Activated CD8-positive, alpha-beta T cell treated with anti-CD3 and anti-CD28 coated beads, Interleukin-2, amount 10 ng/mL, durations not matched to agents 7 days and 5 days (primary cell): ENCODE measurements around the gene SPECC1L. TPM values are rescaled to one million over a fixed set of nuclear protein-coding genes. Genes with fewer than 3 reads are reported as not detected.

Source experiments
- ATAC-seq: fragments of 150-1000 bp; cut with Tn5 transposase; one replicate; pipeline ENCODE4 v1.10.0; 2021; ENCODE audit warnings: moderate library complexity
- CTCF ChIA-PET: fragments of 350-600 bp; sonication (Branson Sonifier 250); formaldehyde crosslinking; loops from one replicate; lab custom pipeline; 2021; ENCODE audit warnings: antibody characterized with exemption; lab: Charles Lee
- POLR2A ChIA-PET: fragments of 350-600 bp; sonication (Branson Sonifier 250); formaldehyde crosslinking; loops from one replicate; lab custom pipeline; 2021; ENCODE audit warnings: antibody characterized with exemption; lab: Charles Lee
- DNase-seq: peaks from one replicate; pipeline ENCODE4 v3.0.0-alpha.2; 2020
- H3K27ac Mint-ChIP-seq: one replicate; pipeline ENCODE4 v1.8.0; 2021; ENCODE audit warnings: mild to moderate bottlenecking, mixed read lengths
- H3K27me3 Mint-ChIP-seq: one replicate; pipeline ENCODE4 v1.8.0; 2021; ENCODE audit warnings: low read depth, mixed read lengths
- H3K36me3 Mint-ChIP-seq: one replicate; pipeline ENCODE4 v1.8.0; 2021; ENCODE audit warnings: low read depth, mixed read lengths
- H3K4me1 Mint-ChIP-seq: one replicate; pipeline ENCODE4 v1.8.0; 2021; ENCODE audit warnings: low read depth, mixed read lengths
- H3K4me3 Mint-ChIP-seq: one replicate; pipeline ENCODE4 v1.8.0; 2021; ENCODE audit warnings: mild to moderate bottlenecking, mixed read lengths
- H3K9me3 Mint-ChIP-seq: one replicate; pipeline ENCODE4 v1.8.0; 2022; ENCODE audit warnings: mixed read lengths; ENCODE audit not compliant: insufficient read depth
- total RNA-seq, 2 experiments: library from RNA; stranded (reverse); gene quantifications; one replicate each; pipeline ENCODE4 v1.2.3, GENCODE V29; 2021

The SPECC1L gene
- total RNA-seq, 2 experiments from 2014 or later = 57.6 to 59.7 TPM

DNA sequence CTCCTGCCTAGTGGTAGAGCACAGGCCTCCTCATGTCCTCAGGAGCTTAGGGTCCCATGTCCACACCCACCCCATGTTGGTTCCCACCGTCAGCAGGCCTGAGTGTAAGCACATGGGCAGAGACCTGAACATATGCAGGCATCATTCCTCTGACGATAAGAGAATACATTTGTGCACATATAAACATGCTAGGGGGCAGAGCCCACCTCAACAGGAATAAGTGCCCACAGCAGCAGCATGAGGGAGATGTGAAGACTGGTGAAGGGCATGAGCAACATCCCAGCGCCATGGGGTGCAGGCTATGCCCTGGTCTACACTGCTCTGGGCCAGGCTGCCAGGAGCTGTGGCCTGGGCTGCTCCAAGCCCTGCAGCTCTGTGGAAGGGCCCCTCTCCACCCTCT is 173.6 kb downstream of the SPECC1L start:
- DNase-seq (no peak), ATAC-seq (no peak)
- ChIA-PET CTCF (interaction anchor here (0.7 to 1.0 kb wide), 3 partner anchors 9 to 53 kb away, joined by 3 to 4 read pairs (median 3); no protein-coding TSS in a partner anchor), POLR2A (interaction anchor here (0.5 to 1.4 kb wide), 2 partner anchors 10 to 25 kb away, joined by 3 to 4 read pairs; no protein-coding TSS in a partner anchor)
- no peaks in the 10 kb centered on the region for H3K27me3 Mint-ChIP-seq
- peaks cover 25% of the 10 kb centered on the region for H3K36me3 Mint-ChIP-seq
- H3K27ac Mint-ChIP-seq = no peak overlapping the region
- H3K4me1 Mint-ChIP-seq = peaks cover 44% of the 10 kb centered on the region
- no peaks in the 10 kb centered on the region for H3K9me3 Mint-ChIP-seq
- no peak overlapping the region for H3K4me3 Mint-ChIP-seq

DNA sequence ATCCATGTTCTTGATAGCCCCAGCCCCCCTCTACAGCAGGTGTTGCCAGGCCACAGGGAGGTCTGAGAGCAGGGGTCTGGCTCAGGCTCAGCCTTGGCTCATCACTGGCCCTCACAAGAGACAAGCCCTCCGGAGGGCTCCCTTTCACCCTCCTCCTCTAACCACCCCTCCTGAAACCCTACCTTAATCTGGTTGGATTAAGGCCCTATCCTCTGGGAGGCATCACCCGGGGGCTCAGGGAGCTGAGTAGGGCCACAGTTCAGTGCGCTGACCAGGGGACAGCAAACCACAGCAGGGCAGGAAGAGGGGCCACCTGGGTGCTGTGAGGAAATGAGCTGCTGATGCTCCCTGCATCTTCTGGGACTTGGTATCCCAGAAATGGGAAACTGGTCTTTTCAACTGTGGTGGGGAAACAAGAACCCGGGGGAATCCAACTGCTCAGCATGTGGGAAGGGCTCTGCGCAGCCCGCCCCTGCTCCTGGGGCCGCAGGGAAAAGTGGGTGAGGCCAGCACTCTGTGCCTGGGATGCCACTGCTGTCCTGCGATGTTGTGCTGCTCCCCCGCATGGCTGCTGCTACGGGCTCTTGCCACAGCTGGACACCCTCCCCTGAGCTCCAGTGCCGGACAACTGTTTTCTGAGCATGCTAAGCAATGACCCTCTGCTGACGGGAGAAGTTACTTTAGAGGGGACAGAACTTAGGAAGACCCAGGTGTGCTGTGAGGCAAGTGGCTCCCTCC is 174.3 kb downstream of the SPECC1L start:
- ChIA-PET POLR2A (interaction anchor here (0.9 to 1.4 kb wide), 2 partner anchors 10 to 21 kb away, joined by 3 to 4 read pairs; no protein-coding TSS in a partner anchor), CTCF (interaction anchor here (0.7 to 1.0 kb wide), 3 partner anchors 10 to 53 kb away, joined by 3 to 4 read pairs (median 3); no protein-coding TSS in a partner anchor)
- no peak overlapping the region for H3K4me3 Mint-ChIP-seq
- DNase-seq (no peak), ATAC-seq (no peak)
- no peaks in the 10 kb centered on the region for H3K9me3 Mint-ChIP-seq
- H3K36me3 Mint-ChIP-seq = peaks cover 23% of the 10 kb centered on the region
- peaks cover 38% of the 10 kb centered on the region for H3K4me1 Mint-ChIP-seq
- no peak overlapping the region for H3K27ac Mint-ChIP-seq
- H3K27me3 Mint-ChIP-seq = no peaks in the 10 kb centered on the region

DNA sequence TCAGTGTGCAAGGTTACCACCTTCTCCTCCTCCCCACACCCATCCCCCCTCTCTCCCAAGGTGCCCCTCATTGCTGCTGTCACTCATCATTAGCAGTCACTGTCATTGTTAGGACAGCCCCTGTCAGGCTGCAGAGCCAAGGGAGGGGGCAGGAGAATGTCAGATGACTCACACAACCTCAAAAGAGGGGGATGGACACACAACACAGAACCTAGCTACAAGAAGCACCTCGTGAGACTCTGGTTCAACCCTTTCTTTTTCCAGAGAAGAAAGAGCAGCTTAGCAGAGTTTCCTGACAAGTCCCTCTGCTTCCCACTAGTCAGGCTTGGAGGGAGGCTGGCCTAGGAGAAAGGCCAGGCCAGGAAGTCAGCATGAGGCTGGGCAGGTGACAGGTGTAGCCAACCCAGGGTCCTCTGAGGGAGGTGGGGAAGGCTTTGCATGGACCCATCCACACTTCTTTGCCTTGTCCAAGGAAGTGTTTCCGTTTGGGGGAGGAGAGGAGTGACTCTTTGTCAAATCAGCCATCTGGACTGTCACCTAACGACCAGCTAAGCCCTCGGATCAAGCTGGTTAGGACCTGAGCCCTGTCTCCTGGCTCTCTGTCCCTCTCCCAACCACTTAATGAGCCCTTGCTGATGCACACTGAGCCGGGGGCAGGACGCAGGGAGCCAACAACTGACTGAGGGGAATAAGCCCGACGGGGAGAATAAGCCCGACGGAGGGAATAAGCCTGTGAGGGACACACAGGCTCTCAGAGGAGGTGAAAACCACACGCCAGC is 175.0 kb downstream of the SPECC1L start:
- DNase-seq = no peak
- H3K4me3 Mint-ChIP-seq = no peak overlapping the region
- peaks cover 35% of the 10 kb centered on the region for H3K4me1 Mint-ChIP-seq
- ATAC-seq = peak; percentile 57
- no peaks in the 10 kb centered on the region for H3K9me3 Mint-ChIP-seq
- H3K36me3 Mint-ChIP-seq = peaks cover 18% of the 10 kb centered on the region
- CTCF ChIA-PET = interaction anchor here (1.0 kb wide), 2 partner anchors 11 to 54 kb away, joined by 3 to 4 read pairs; no protein-coding TSS in a partner anchor
- no peaks in the 10 kb centered on the region for H3K27me3 Mint-ChIP-seq
- POLR2A ChIA-PET = interaction anchor here (0.9 to 1.4 kb wide), 2 partner anchors 11 to 21 kb away, joined by 3 to 4 read pairs; no protein-coding TSS in a partner anchor
- H3K27ac Mint-ChIP-seq = no peak overlapping the region

DNA sequence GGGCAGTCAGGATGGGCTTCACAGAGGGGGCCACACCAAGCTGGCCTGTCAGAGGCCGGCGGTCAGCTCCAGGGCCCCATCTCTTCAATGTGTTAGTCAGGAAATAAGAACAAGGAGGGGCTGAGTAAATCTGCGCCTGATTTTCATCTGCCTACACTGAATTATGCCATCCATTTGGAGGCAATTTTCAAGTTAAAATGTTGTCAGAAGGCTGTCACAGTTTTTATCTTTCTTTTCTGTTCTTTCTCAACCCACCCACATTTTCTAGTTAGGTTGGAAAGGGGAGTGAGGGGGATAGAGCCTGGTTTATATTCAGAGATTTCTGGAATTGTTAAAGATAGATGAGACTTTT is 175.6 kb downstream of the SPECC1L start:
- no peaks in the 10 kb centered on the region for H3K9me3 Mint-ChIP-seq
- H3K27me3 Mint-ChIP-seq = no peaks in the 10 kb centered on the region
- ATAC-seq (no peak), DNase-seq (no peak)
- no peak overlapping the region for H3K4me3 Mint-ChIP-seq
- CTCF ChIA-PET = interaction anchor here (0.8 kb wide), 1 partner anchor 27 kb away, joined by 3 read pairs; no protein-coding TSS in a partner anchor
- H3K4me1 Mint-ChIP-seq = peaks cover 29% of the 10 kb centered on the region
- no peak overlapping the region for H3K27ac Mint-ChIP-seq
- POLR2A ChIA-PET = no interaction called here
- H3K36me3 Mint-ChIP-seq = peaks cover 13% of the 10 kb centered on the region

DNA sequence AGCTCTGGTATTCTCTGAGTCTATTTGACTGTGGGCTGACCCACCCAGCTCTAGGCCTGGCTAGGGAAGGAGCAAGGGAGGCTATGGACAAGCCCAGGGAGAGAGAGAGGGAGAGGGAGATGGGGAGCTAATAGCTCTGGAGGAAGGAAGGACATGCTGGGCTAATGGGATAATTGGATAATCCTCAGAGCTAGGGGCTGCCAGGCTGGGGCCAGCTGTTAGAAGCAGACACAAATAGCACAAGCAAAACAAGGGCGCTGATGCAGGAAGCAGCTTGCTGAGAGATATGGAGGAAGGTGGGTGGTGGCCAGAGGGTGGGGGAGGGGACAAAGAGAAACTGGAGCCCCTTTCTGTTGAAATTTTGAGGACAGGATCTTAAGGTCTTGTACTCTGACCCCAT is 180.0 kb downstream of the SPECC1L start:
- Mint-ChIP-seq H3K4me1 (peaks cover 12% of the 10 kb centered on the region), H3K9me3 (no peaks in the 10 kb centered on the region), H3K27me3 (no peaks in the 10 kb centered on the region), H3K27ac (no peak overlapping the region), H3K36me3 (no peaks in the 10 kb centered on the region), H3K4me3 (no peak overlapping the region)
- ATAC-seq (no peak), DNase-seq (no peak)
- ChIA-PET CTCF (no interaction called here), POLR2A (no interaction called here)

DNA sequence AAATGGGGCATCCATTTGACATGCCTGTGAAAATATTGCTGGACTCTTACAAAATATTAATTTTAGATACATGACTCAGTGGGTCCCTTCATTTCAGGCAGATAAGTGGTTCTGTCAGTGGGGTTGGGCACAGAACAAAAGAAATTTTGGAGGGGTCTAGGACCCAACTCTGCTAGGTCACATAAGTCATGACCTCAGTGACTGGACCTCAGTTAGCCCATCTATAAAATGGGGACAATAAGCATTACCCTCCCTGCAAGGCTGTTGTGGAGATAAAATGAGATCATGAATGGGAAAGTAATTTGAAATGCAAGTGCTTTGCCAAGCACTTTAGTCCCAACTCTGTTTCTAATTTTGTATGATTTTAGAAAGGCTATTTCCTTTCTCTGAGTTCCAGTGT is 180.5 kb downstream of the SPECC1L start:
- Mint-ChIP-seq H3K27ac (no peak overlapping the region), H3K36me3 (no peaks in the 10 kb centered on the region), H3K4me1 (peaks cover 8% of the 10 kb centered on the region), H3K27me3 (no peaks in the 10 kb centered on the region), H3K9me3 (no peaks in the 10 kb centered on the region), H3K4me3 (no peak overlapping the region)
- CTCF ChIA-PET = no interaction called here
- DNase-seq = no peak
- POLR2A ChIA-PET = no interaction called here
- no peak for ATAC-seq

DNA sequence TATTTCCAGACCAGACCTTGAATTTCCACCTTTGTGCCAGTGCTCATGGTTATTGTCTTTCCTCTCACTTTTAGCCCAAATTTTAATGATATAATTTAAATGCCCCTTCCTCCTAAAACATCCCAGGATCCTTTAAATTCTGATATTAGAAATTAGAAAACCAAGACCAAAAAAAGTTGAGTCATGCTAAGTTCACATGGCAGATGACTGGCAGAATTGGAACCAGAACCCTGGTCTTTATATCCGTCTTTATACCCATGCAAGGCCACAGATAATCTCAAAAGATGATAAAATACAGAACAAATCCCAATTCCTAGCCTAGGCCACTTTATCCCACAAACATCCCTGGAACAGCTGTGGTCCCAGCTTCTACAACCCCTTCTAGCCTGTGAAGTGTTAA is 183.2 kb downstream of the SPECC1L start:
- ATAC-seq = no peak
- Mint-ChIP-seq H3K9me3 (no peaks in the 10 kb centered on the region), H3K4me1 (peaks cover 5% of the 10 kb centered on the region), H3K27me3 (no peaks in the 10 kb centered on the region), H3K4me3 (no peak overlapping the region), H3K36me3 (no peaks in the 10 kb centered on the region), H3K27ac (no peak overlapping the region)
- CTCF ChIA-PET = no interaction called here
- no peak for DNase-seq
- POLR2A ChIA-PET = no interaction called here

DNA sequence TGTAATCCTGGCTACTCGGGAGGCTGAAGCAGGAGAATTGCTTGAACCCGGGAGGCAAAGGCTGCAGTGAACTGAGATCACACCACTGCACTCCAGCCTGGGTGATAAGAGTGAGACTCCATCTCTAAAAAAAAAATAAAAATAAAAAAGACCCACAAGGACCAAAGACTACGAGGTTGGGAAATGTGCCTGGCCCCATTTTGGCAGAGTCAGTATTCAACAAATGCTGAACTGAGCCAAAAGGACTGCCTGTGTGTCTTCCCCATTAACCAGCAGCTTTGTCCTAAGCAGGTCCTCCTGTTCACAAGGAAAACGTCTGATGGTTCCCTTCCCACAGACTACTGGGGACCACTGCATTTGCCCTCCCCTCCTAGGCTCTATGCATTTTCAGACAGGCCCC is 184.4 kb downstream of the SPECC1L start:
- no peaks in the 10 kb centered on the region for H3K27me3 Mint-ChIP-seq
- ATAC-seq (no peak), DNase-seq (no peak)
- H3K9me3 Mint-ChIP-seq = no peaks in the 10 kb centered on the region
- H3K27ac Mint-ChIP-seq = no peak overlapping the region
- H3K36me3 Mint-ChIP-seq = no peaks in the 10 kb centered on the region
- ChIA-PET CTCF (interaction anchor here (1.3 kb wide), 1 partner anchor 17 kb away, joined by 3 read pairs; no protein-coding TSS in a partner anchor), POLR2A (no interaction called here)
- H3K4me1 Mint-ChIP-seq = peaks cover 9% of the 10 kb centered on the region
- H3K4me3 Mint-ChIP-seq = no peak overlapping the region

DNA sequence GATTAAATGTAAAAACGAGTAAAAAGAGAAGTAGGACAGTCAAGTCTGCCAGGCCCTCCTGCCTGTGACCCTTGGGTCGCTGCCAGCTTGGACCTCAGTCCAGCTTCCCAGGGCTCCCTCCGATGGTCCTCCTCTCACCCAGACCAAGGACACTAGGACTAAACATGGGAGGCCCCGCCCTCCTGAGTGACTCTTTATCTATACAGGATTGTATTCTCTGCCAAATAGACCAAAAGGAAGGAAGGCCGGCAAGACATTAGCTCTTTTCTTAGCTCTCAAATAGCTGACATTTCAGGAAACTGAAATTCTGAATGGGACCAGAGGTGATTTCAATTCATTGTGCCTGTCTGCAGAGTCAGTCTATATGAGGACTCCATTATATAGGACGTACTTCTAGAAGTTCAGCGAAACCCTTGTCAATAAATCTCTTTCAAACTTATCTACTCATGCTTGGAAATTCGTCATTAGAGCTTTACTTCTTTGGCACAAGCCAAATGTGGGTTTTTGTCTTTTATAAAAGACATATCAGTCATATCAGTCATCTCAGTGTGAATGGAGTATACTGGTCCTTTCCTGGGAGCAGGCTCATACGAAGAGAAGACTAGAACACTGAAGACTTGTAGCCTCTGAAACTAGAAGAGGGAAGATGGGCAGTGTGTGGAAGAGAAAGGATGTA is 185.3 kb downstream of the SPECC1L start:
- ATAC-seq (no peak), DNase-seq (no peak)
- Mint-ChIP-seq H3K27ac (no peak overlapping the region), H3K36me3 (no peaks in the 10 kb centered on the region), H3K4me3 (no peak overlapping the region), H3K9me3 (no peaks in the 10 kb centered on the region), H3K4me1 (peaks cover 11% of the 10 kb centered on the region), H3K27me3 (no peaks in the 10 kb centered on the region)
- CTCF ChIA-PET = interaction anchor here (1.2 to 1.3 kb wide), 2 partner anchors 15 to 18 kb away, joined by 3 to 4 read pairs; no protein-coding TSS in a partner anchor
- POLR2A ChIA-PET = no interaction called here

DNA sequence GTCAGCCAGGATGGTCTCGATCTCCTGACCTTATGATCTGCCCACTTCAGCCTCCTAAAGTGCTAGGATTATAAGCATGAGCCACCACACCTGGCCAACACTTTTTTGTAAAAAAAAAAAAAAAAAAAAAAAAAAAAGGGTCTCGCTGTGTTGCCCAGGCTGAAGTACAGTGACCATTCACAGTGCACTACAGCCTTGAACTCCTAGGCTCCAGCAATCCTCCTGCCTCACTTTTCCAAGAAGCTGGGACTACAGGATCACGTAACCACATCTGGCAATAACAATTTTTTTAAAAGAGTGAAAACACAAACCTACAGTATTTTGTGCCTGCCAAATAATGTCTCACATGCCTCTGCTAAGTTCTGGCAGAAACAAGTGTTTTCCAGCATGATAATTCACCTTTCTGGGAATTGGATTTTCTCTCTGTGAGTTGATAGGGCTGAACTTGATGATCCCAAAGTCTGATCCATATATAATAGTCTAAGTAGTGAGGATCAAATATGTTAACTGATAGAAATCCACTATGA is 187.3 kb downstream of the SPECC1L start:
- Mint-ChIP-seq H3K9me3 (no peaks in the 10 kb centered on the region), H3K36me3 (no peaks in the 10 kb centered on the region), H3K4me1 (peaks cover 10% of the 10 kb centered on the region), H3K27ac (no peak overlapping the region), H3K27me3 (no peaks in the 10 kb centered on the region), H3K4me3 (no peak overlapping the region)
- ChIA-PET CTCF (interaction anchor here (0.7 kb wide), 1 partner anchor 36 kb away, joined by 4 read pairs; no protein-coding TSS in a partner anchor), POLR2A (no interaction called here)
- DNase-seq = no peak
- no peak for ATAC-seq

DNA sequence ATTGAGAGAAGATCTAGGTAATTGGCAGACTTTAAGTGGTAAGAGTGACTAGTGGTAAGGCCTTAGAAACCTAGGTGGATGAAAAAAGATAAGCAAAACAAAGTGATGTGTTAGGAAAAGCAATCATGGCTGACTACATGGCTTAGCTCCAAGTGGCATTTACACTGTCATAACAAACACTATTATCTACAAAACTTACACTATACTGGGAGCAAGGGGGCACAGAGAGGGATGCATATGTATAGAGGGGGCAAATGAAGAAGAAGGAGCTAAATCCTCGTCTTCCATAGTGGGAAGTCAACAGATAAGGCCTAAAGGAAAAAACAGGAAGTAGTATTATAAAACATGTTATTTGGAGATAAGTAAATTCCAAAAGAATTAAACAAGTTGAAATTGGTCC is 189.3 kb downstream of the SPECC1L start:
- H3K27ac Mint-ChIP-seq = no peak overlapping the region
- CTCF ChIA-PET = interaction anchor here (1.2 to 1.3 kb wide), 2 partner anchors 63 to 66 kb away, joined by 3 read pairs; no protein-coding TSS in a partner anchor
- H3K27me3 Mint-ChIP-seq = no peaks in the 10 kb centered on the region

More for the DNA sequence above, 189.3 kb downstream of the SPECC1L start:
- Mint-ChIP-seq H3K36me3 (no peaks in the 10 kb centered on the region), H3K4me1 (peaks cover 9% of the 10 kb centered on the region), H3K4me3 (no peak overlapping the region), H3K9me3 (no peaks in the 10 kb centered on the region)
- DNase-seq (no peak), ATAC-seq (no peak)
- POLR2A ChIA-PET = no interaction called here
